GM12892 (cell line): ENCODE results near the gene TSR1.

Experiments used
- POLR2A ChIP-seq: IDR thresholded peaks from 2 replicates; pipeline ENCODE4 v1.6.1; 2011; ENCODE audit warnings: low read depth, low read length, control low read depth
- POLR2AphosphoS5 ChIP-seq: IDR thresholded peaks from 2 replicates; pipeline ENCODE4 v1.6.1; 2011; ENCODE audit warnings: low read depth, low read length, control low read depth
- TAF1 ChIP-seq: IDR thresholded peaks from 2 replicates; pipeline ENCODE4 v1.6.1; 2011; ENCODE audit warnings: low read depth, mild to moderate bottlenecking, control low read depth, low read length, borderline replicate concordance

- no peak for TF ChIP-seq POLR2A
- TF ChIP-seq POLR2AphosphoS5: no peak
- no peak for TF ChIP-seq TAF1
These were observed 15.0 kb upstream of the TSR1 start for GRCh38 chr17:2351269-2351668.
